Glutamatergic neuron (in vitro differentiated cells): ENCODE results near the gene CRYBG1. TPM values are rescaled to one million over a fixed set of nuclear protein-coding genes. Genes with fewer than 3 reads are reported as not detected.
"Not testable (repeated sequence)": the region's sequence is repeated elsewhere in the genome, so short reads cannot be mapped to it uniquely, and the experiment has no call there.

Experiments
- DNase-seq: peaks from one replicate; pipeline ENCODE4 v3.0.0; 2022
- H3K27ac Mint-ChIP-seq: one replicate; pipeline ENCODE4 v1.8.0; 2020; ENCODE audit warnings: mild to moderate bottlenecking, mixed read lengths, inconsistent platforms; ENCODE audit not compliant: unreplicated experiment
- H3K27me3 Mint-ChIP-seq: one replicate; pipeline ENCODE4 v1.8.0; 2020; ENCODE audit warnings: mild to moderate bottlenecking, moderate library complexity, mixed read lengths, inconsistent platforms; ENCODE audit not compliant: unreplicated experiment
- H3K36me3 Mint-ChIP-seq: one replicate; pipeline ENCODE4 v1.8.0; 2020; ENCODE audit warnings: mild to moderate bottlenecking, mixed read lengths, inconsistent platforms; ENCODE audit not compliant: unreplicated experiment
- H3K4me1 Mint-ChIP-seq: one replicate; pipeline ENCODE4 v1.8.0; 2020; ENCODE audit warnings: mild to moderate bottlenecking, low read depth, mixed read lengths, inconsistent platforms; ENCODE audit not compliant: unreplicated experiment
- H3K4me3 Mint-ChIP-seq: one replicate; pipeline ENCODE4 v1.8.0; 2020; ENCODE audit warnings: mild to moderate bottlenecking, mixed read lengths, inconsistent platforms; ENCODE audit not compliant: unreplicated experiment
- H3K9me3 Mint-ChIP-seq: one replicate; pipeline ENCODE4 v1.8.0; 2020; ENCODE audit warnings: mild to moderate bottlenecking, moderate library complexity, mixed read lengths, inconsistent platforms; ENCODE audit not compliant: unreplicated experiment
- total RNA-seq: library from RNA; stranded (reverse); fragmentation: NEBNext Ultra II Directional; extraction: Animal tissue kit (Norgen Biotek cat#: 25700); gene quantifications from one replicate; pipeline ENCODE4 v1.2.1, GENCODE V29; 2021; ENCODE audit not compliant: unreplicated experiment
- TF ChIP-seq, protein P1 (sequence below): fragments of 200-600 bp; sonication (generic); IDR thresholded peaks from one replicate; pipeline ENCODE4 v1.5.0; 2021; ENCODE audit not compliant: partially characterized antibody, unreplicated experiment

CRYBG1 gene
- total RNA-seq, 1 donor from 2014 or later, result 0.15 TPM

DNA sequence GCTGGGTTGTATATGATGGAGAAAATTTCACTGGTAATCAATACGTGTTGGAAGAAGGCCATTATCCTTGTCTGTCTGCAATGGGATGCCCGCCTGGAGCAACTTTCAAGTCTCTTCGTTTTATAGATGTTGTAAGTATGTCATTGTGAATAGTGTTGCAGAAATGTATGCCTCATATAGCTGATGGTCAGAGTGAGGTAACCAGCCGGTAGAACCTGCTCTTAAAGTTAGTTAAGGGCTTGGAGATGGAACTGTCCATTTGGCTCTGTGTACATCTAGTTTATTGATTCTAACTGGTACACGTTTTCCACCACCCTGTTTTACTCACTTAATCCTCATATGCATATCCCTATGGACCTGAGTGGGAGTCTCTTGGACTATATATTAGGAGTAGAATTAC lies 195.2 kb downstream of the CRYBG1 start:
- Mint-ChIP-seq H3K36me3 (no peaks in the 10 kb centered on the region), H3K27ac (no peak overlapping the region), H3K4me3 (no peak overlapping the region), H3K27me3 (no peaks in the 10 kb centered on the region), H3K4me1 (peaks cover 8% of the 10 kb centered on the region), H3K9me3 (no peaks in the 10 kb centered on the region)
- DNase-seq, result no peak
- TF ChIP-seq, protein P1, sequence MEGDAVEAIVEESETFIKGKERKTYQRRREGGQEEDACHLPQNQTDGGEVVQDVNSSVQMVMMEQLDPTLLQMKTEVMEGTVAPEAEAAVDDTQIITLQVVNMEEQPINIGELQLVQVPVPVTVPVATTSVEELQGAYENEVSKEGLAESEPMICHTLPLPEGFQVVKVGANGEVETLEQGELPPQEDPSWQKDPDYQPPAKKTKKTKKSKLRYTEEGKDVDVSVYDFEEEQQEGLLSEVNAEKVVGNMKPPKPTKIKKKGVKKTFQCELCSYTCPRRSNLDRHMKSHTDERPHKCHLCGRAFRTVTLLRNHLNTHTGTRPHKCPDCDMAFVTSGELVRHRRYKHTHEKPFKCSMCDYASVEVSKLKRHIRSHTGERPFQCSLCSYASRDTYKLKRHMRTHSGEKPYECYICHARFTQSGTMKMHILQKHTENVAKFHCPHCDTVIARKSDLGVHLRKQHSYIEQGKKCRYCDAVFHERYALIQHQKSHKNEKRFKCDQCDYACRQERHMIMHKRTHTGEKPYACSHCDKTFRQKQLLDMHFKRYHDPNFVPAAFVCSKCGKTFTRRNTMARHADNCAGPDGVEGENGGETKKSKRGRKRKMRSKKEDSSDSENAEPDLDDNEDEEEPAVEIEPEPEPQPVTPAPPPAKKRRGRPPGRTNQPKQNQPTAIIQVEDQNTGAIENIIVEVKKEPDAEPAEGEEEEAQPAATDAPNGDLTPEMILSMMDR, result no peak

DNA sequence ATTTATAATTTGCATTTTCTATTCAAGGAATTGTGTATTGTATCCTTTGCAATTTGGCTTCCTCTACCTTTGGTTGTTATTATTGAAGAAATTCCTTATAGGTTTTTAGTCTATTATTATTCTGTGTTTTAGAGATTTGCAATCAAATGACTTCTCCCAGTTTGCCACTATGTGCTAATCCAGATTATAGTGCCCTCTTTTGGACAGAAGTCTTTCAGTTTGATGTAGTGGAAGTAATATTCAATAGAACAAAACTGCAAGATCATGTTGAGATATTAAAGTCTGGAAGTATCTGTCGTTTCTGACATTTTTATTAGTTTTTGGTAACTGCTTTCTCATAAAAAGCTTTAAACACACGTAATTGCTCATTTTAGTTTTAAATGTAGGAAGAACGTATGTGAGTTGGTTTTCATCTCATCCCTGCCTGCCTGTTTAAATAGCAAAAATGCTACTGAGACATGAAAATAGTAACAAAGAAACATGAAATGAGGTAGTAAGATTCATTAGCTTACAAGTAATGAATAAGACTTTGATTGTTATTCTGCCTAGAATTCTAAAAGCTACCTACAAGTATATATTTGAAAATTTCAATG lies 195.9 kb downstream of the CRYBG1 start:
- TF ChIP-seq, protein P1, result no peak
- Mint-ChIP-seq H3K27ac (no peak overlapping the region), H3K4me3 (no peak overlapping the region), H3K27me3 (no peaks in the 10 kb centered on the region), H3K9me3 (no peaks in the 10 kb centered on the region), H3K4me1 (peaks cover 8% of the 10 kb centered on the region), H3K36me3 (no peaks in the 10 kb centered on the region)
- no peak for DNase-seq

GRCh38 chr6:106557837-106558236 lies 197.3 kb downstream of the CRYBG1 start:
- Mint-ChIP-seq H3K27ac (no peak overlapping the region), H3K4me1 (peaks cover 8% of the 10 kb centered on the region), H3K36me3 (no peaks in the 10 kb centered on the region), H3K4me3 (no peak overlapping the region), H3K27me3 (no peaks in the 10 kb centered on the region), H3K9me3 (no peaks in the 10 kb centered on the region)
- TF ChIP-seq, protein P1, result no peak
- DNase-seq, result no peak

DNA sequence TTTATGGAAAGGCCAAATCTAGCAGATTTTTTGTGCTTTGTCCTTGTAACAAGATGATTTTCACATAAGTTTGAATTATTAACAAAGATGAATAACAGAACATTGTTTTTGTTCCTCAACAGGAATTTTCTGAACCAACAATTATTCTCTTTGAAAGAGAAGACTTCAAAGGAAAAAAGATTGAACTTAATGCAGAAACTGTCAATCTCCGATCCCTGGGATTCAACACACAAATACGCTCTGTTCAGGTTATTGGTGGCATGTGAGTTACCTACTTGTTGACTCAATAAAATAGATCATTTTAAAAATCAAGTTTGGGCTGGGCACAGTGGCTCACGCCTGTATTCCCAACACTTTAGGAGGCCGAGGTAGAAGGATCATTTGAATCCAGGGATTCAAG lies 197.8 kb downstream of the CRYBG1 start:
- H3K27ac Mint-ChIP-seq, result no peak overlapping the region

DNA sequence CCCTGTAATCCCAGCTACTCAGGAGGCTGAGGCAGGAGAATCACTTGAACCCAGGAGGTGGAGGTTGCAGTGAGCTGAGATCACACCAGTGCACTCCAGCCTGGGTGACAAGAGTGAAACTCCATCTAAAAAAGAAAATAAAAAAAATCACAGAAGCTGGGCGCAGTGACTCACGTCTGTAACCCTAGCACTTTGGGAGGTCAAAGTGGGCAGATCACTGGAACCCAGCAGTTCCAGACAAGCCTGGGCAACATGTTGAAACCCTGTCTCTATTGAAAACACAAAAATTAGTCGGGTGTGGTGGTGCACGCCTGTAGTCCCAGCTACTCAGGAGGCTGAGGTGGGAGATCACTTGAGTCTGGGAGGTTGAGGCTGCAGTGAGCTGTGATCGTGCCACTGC lies 199.1 kb downstream of the CRYBG1 start:
- H3K4me3 Mint-ChIP-seq, H3K27me3 Mint-ChIP-seq, H3K36me3 Mint-ChIP-seq, DNase-seq, H3K4me1 Mint-ChIP-seq, H3K9me3 Mint-ChIP-seq, H3K27ac Mint-ChIP-seq: not testable (repeated sequence)

More for the DNA sequence above, 197.8 kb downstream of the CRYBG1 start:
- DNase-seq, result no peak
- Mint-ChIP-seq H3K4me3 (no peak overlapping the region), H3K36me3 (no peaks in the 10 kb centered on the region), H3K9me3 (no peaks in the 10 kb centered on the region), H3K4me1 (peaks cover 8% of the 10 kb centered on the region), H3K27me3 (no peaks in the 10 kb centered on the region)
- TF ChIP-seq, protein P1, result no peak
